ENCODE results near the gene GMCL2. TPM values are rescaled to one million over a fixed set of nuclear protein-coding genes. Genes with fewer than 3 reads are reported as not detected.

The GMCL2 gene
- total and polyA plus RNA-seq, 2 experiments from 2014 or later, result 0.07 TPM; not detected in 1

GRCh38 chr5:178230879-178231538 is 43.8 kb upstream of the GMCL2 start (continued):
- TF ChIP-seq ZNF462 (CRISPR knock-in tag; IDR thresholded peaks at IDR 0.05), result no peak
- no peak for TF ChIP-seq ZNF331 (CRISPR knock-in tag; IDR thresholded peaks at IDR 0.05; ENCODE audit: low read depth)
- TF ChIP-seq JUNB (IDR thresholded peaks at IDR 0.05; ENCODE audit: unreplicated experiment), result no peak

GRCh38 chr5:178229861-178230260 is 42.7 kb upstream of the GMCL2 start:
- peaks cover 9% of the 10 kb centered on the region for H3K36me3 ChIP-seq (ENCODE audit: insufficient read depth)
- H3K79me2 ChIP-seq (replicated peaks; ENCODE audit: insufficient read depth), result peaks cover 13% of the 10 kb centered on the region; the same call in 1 of the 2 replicates
- Mint-ChIP-seq H3K9me3 (no peaks in the 10 kb centered on the region; the same call in 2 of the 3 replicates), H3K36me3 (ENCODE audit: low read depth) (peaks cover 55% of the 10 kb centered on the region), H3K4me1 (peaks cover 22% of the 10 kb centered on the region), H3K27ac (peak overlapping the region; percentile 70; the same call in 1 of the 2 replicates), H3K27me3 (ENCODE audit: insufficient read depth, low read depth, poor library complexity) (peaks cover 19% of the 10 kb centered on the region), H3K4me3 (peak overlapping the region; percentile 42; the same call in 2 of the 3 replicates)
- H3K27me3 ChIP-seq (ENCODE audit: insufficient read depth), result no peaks in the 10 kb centered on the region
- H2AFZ ChIP-seq, result no peak overlapping the region
- no peak overlapping the region for H3K4me3 ChIP-seq
- peaks cover 9% of the 10 kb centered on the region; the same call in 1 of the 2 replicates for H3K4me1 ChIP-seq (ENCODE audit: insufficient read depth)
- no peaks in the 10 kb centered on the region for H4K20me1 ChIP-seq (replicated peaks; ENCODE audit: insufficient read depth)
- ATAC-seq (no peak), DNase-seq (ENCODE audit: low spot score) (no peak)
- no peak overlapping the region for H3K27ac ChIP-seq (ENCODE audit: low read depth)
- H3K9me2 ChIP-seq (ENCODE audit: insufficient read depth), result no peaks in the 10 kb centered on the region
- peaks cover 13% of the 10 kb centered on the region for H3F3A ChIP-seq (replicated peaks; ENCODE audit: low read depth)
- H3K4me2 ChIP-seq, result no peak overlapping the region
- TF ChIP-seq REST (IDR thresholded peaks at IDR 0.05; ENCODE audit: unreplicated experiment) (no peak), CREB1 (CRISPR knock-in tag; IDR thresholded peaks at IDR 0.05; ENCODE audit: low read depth) (no peak), ZNF114 (CRISPR knock-in tag; IDR thresholded peaks at IDR 0.05) (no peak), JUNB (IDR thresholded peaks at IDR 0.05; ENCODE audit: unreplicated experiment) (no peak), CTCF (conservative IDR thresholded peaks at IDR 0.05; ENCODE audit: low read depth in 2 of 2) (no peak), EZH2 (IDR thresholded peaks at IDR 0.05; ENCODE audit: low read depth, unreplicated experiment) (no peak), POLR2AphosphoS5 (IDR thresholded peaks at IDR 0.05; ENCODE audit: low read depth) (no peak), ZNF331 (CRISPR knock-in tag; IDR thresholded peaks at IDR 0.05; ENCODE audit: low read depth) (no peak), ETS1 (IDR thresholded peaks at IDR 0.05) (no peak), STAT1 (IDR thresholded peaks at IDR 0.05; ENCODE audit: unreplicated experiment) (no peak), EZH2phosphoT487 (IDR thresholded peaks at IDR 0.05; ENCODE audit: unreplicated experiment) (no peak)

Measured in GM23338 (cell line).